ENCODE data around the gene PFKP.

PFKP gene

DNA sequence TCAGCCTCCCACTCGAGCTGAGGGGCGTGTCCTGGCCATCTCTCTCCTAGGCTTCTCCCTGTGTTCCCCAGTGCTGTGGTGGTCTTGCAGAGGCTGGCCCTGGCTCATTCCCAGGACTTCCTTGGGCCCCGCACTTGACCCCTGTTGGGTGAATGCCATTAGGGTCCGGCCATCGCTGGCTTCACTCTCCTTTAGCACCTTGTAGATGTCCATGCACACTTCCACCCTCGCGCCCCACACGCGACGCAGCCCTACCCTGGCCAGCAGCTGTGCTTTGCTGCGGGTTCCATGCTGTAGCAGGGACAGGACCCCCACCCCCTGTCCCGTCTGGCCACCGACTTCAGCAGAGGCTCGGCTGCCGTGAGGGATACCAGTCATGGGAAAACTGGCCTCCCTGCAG, 58.9 kb downstream of the PFKP start:
- DNase-seq (ENCODE audit: low read depth): no peak
- no peak overlapping the region for H3K4me3 ChIP-seq (ENCODE audit: low read depth, low read length)
- TF ChIP-seq, protein P1, sequence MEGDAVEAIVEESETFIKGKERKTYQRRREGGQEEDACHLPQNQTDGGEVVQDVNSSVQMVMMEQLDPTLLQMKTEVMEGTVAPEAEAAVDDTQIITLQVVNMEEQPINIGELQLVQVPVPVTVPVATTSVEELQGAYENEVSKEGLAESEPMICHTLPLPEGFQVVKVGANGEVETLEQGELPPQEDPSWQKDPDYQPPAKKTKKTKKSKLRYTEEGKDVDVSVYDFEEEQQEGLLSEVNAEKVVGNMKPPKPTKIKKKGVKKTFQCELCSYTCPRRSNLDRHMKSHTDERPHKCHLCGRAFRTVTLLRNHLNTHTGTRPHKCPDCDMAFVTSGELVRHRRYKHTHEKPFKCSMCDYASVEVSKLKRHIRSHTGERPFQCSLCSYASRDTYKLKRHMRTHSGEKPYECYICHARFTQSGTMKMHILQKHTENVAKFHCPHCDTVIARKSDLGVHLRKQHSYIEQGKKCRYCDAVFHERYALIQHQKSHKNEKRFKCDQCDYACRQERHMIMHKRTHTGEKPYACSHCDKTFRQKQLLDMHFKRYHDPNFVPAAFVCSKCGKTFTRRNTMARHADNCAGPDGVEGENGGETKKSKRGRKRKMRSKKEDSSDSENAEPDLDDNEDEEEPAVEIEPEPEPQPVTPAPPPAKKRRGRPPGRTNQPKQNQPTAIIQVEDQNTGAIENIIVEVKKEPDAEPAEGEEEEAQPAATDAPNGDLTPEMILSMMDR (IDR thresholded peaks at IDR 0.05; ENCODE audit: insufficient read depth, low read depth, low read length, missing control alignments): no peak

DNA sequence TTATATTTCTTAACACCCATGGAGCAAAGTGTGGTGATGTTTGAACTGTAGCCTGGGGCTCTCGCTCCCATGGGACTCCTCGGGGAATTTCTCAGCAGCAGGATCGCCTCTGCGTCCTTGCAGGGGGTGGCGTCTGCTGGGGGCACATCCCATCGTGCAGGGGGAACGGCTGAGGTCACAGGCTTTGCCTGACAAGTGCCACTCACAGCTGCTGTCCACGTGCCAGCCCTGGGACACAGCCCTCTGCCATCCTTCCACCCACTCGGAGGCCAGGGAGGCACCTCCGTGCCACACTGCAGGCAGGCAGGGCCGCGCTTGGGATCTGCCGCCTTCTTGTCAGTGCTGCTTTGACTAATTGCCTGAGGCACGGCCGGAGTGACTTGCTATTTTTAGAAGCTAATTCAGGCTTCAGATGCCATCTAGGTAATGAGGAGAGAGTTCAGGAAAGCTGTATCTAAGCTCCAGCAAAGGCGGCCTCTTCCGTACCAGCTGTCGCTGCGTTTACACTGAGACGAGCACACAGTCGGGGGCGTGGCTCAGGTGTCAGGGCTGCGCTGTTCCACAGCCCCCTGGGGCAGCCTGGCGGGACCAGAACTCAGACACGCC, 59.5 kb downstream of the PFKP start:
- TF ChIP-seq, protein P1 (IDR thresholded peaks at IDR 0.05; ENCODE audit: insufficient read depth, low read depth, low read length, missing control alignments): no peak
- no peak overlapping the region for H3K4me3 ChIP-seq (ENCODE audit: low read depth, low read length)
- no peak for DNase-seq (ENCODE audit: low read depth)

DNA sequence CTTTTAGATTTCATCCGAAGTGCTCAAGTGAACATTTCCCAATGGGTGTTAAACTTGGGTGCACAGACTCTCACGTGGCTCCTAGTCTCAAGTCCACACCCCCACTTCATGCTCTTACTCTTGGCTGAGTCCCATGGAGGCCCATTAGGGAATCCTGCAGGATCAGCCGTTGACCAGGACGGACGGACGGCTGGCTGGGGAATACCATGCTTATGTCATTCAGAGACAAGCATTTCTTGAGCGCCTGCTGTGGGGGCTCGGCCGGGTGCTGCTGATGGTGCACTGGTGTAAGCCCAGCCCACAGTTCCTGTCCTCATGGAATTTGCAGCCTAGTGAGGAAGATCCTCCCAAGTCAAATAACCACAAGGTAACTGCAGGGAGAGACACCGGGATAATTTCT, 60.6 kb downstream of the PFKP start:
- no peak overlapping the region for H3K4me3 ChIP-seq (ENCODE audit: low read depth, low read length)
- TF ChIP-seq, protein P1 (IDR thresholded peaks at IDR 0.05; ENCODE audit: insufficient read depth, low read depth, low read length, missing control alignments): no peak
- no peak for DNase-seq (ENCODE audit: low read depth)

DNA sequence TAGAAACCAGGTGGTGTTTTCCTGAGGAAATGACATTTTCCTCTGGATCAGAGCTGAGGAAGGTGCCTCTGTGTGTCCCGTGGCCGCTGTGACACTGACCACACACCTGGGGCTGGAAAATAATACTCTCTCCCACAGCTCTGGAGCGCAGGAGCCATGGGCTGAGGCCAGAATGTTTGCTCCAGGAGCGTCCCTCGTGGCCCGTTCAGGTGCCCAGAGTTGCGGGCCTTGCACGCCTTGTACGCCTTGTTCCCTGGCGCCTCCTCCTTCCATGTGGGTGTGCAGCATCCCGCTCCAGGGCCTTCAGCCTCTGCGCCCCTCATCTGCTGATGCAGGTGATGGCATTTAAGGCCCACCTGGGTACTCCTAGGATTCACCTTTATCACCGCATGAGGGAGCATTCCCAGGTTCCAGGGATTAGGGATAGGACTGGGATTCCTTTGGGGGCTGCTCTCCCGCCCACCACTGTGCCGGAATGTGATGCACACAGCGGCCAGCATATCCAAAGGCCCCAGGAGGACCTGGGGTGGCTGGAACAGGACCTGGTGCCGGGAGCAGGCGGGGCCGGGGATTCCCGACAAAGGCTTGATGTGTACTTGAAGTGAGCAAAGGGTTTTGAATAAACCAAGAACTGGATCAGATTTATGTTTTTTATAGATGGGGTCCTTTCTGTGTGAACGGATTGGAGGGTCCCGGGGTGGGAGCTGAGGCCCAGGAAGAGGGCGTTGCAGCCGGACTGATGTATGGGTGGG, 61.2 kb downstream of the PFKP start:
- H3K4me3 ChIP-seq (ENCODE audit: low read depth, low read length): no peak overlapping the region
- DNase-seq (ENCODE audit: low read depth): no peak
- TF ChIP-seq, protein P1 (IDR thresholded peaks at IDR 0.05; ENCODE audit: insufficient read depth, low read depth, low read length, missing control alignments): no peak

DNA sequence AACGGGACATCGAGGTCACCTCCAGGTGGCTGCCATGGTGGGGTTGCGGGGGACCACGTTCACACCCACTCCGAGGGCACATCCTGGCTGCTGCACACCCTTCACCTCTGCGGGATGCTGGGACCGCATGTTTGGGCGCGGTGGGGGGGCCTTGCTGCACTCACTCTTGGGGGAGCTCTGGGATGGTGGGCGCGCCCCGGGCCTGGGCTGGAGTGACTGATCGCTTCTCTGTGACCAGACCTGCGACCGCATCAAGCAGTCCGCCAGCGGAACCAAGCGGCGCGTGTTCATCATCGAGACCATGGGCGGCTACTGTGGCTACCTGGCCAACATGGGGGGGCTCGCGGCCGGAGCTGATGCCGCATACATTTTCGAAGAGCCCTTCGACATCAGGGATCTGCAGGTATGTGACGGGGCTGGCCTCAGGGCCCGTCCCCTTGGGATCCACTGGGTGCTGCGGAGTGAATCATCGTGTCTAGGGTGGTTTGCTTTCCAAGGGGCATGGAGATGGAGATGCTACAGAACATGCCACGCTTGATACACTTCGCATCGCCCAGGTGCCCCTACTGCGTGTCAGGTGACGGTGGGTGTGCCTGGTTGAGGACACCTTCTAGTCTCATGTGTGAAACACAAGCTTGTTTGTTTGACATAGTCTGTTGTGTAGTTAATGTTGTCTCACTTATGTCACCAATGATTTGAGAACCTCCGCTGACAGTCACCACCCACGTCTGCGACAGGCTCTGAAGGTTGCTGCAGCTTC, 62.4 kb downstream of the PFKP start:
- TF ChIP-seq, protein P1 (IDR thresholded peaks at IDR 0.05; ENCODE audit: insufficient read depth, low read depth, low read length, missing control alignments): no peak
- H3K4me3 ChIP-seq (ENCODE audit: low read depth, low read length): no peak overlapping the region
- no peak for DNase-seq (ENCODE audit: low read depth)

DNA sequence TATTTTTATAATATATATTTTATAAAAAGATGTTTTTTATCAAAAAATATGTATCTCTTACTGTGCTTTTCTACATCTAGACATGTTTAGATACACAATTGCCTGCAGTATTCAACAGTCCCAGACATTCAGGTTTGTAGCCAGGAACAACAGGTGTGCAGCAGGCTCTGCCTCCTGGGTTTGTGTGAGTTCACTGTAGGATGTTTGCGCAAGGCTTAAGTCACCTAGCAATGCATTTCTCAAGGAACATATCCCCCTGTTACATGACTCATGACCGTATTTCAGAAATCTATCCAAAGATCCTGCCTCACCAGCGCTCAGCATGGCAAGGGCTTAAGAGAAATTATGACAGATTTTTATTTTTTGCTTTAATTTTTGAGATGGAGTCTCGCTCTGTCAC, 63.8 kb downstream of the PFKP start:
- no peak overlapping the region for H3K4me3 ChIP-seq (ENCODE audit: low read depth, low read length)
- TF ChIP-seq, protein P1 (IDR thresholded peaks at IDR 0.05; ENCODE audit: insufficient read depth, low read depth, low read length, missing control alignments): no peak
- DNase-seq (ENCODE audit: low read depth): no peak
